ENCODE data around the gene CMSS1. TPM values are rescaled to one million over a fixed set of nuclear protein-coding genes. Genes with fewer than 3 reads are reported as not detected.

Gene CMSS1
- total RNA-seq, 1 experiment from 2014 or later: 64.1 TPM

DNA sequence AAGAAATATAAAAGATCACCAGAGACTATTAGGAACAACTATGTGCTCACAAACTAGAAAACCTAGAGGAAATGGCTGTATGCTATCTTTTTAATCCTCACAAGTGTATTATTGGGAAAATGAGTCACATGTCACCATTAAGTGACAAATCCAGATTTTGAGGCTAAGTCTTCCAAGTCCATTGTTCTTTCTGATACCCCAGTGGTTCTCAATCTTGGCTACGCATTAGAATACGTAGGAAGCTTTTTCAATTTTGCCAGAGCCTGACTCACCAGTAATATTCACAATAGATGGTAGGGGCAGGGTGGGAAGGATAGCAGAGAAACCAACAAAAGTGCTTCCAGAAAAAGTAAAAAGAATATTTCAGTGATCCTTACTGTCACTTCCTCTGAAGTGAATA lies 179.6 kb downstream of the CMSS1 start:
- DNase-seq (ENCODE audit: low read depth, low spot score): no peak
- Histone ChIP-seq H3K79me2 (ENCODE audit: insufficient read depth, low read length) (no peaks in the 10 kb centered on the region), H3K9ac (ENCODE audit: low read length) (no peak overlapping the region), H3K9me3 (ENCODE audit: control insufficient read depth in 1 of 2, insufficient read depth in 1 of 2, low read depth in 1 of 2, low read length in 2 of 2) (no peaks in the 10 kb centered on the region), H3K4me3 (replicated peaks in 1 of 2; ENCODE audit: low read depth in 1 of 2, low read length in 2 of 2) (no peak overlapping the region), H3K36me3 (ENCODE audit: control insufficient read depth in 1 of 2, insufficient read depth in 2 of 2, low read length in 2 of 2) (no peaks in the 10 kb centered on the region), H3K27ac (ENCODE audit: low read depth, low read length) (no peak overlapping the region), H3K9me2 (ENCODE audit: insufficient read depth) (no peaks in the 10 kb centered on the region), H3K27me3 (ENCODE audit: insufficient read depth, low read length) (no peaks in the 10 kb centered on the region), H2AFZ (ENCODE audit: low read depth, low read length, poor library complexity, severe bottlenecking) (no peak overlapping the region), H4K20me1 (ENCODE audit: insufficient read depth) (no peaks in the 10 kb centered on the region), H3K4me1 (ENCODE audit: control insufficient read depth in 1 of 2, insufficient read depth in 2 of 2, low read length in 2 of 2) (peaks cover under 1 to 10% of the 10 kb centered on the region in 2 experiments; a peak in 3 of 4 replicates), H3K4me2 (ENCODE audit: low read length) (no peak overlapping the region)
- no peak for TF ChIP-seq ZFX (IDR thresholded peaks at IDR 0.05)
- TF ChIP-seq CTCF (IDR thresholded peaks at IDR 0.05 in 2 of 3, conservative IDR thresholded peaks at IDR 0.05 in 1 of 3; ENCODE audit: borderline replicate concordance in 1 of 3, insufficient read depth in 1 of 3, low read depth in 2 of 3, low read length in 2 of 3): no peak
- TF ChIP-seq ZBTB33 (IDR thresholded peaks at IDR 0.05; ENCODE audit: extremely low read depth, insufficient replicate concordance, low read length): no peak
- TF ChIP-seq EZH2phosphoT487 (IDR thresholded peaks at IDR 0.05; ENCODE audit: borderline replicate concordance): no peak
- TF ChIP-seq SRF (IDR thresholded peaks at IDR 0.05; ENCODE audit: low read depth): no peak
- TF ChIP-seq CEBPB (IDR thresholded peaks at IDR 0.05; ENCODE audit: low read depth): no peak
- no peak for TF ChIP-seq SP1 (IDR thresholded peaks at IDR 0.05; ENCODE audit: low read depth)
- no peak for TF ChIP-seq EGR1 (IDR thresholded peaks at IDR 0.05; ENCODE audit: low read depth)
- no peak for TF ChIP-seq ATF3 (IDR thresholded peaks at IDR 0.05)
- TF ChIP-seq CBX3 (IDR thresholded peaks at IDR 0.05; ENCODE audit: low read depth): no peak
- TF ChIP-seq FOSL1 (IDR thresholded peaks at IDR 0.05; ENCODE audit: low read depth): no peak
- no peak for TF ChIP-seq ZNF274 (IDR thresholded peaks at IDR 0.05; ENCODE audit: low read depth, low read length)
- TF ChIP-seq JUND (IDR thresholded peaks at IDR 0.05): no peak
- TF ChIP-seq RAD21 (IDR thresholded peaks at IDR 0.05; ENCODE audit: low read depth): no peak
- no peak for TF ChIP-seq POLR2AphosphoS5 (IDR thresholded peaks at IDR 0.05; ENCODE audit: low read depth, low read length)
- no peak for TF ChIP-seq YY1 (IDR thresholded peaks at IDR 0.05; ENCODE audit: extremely low read depth, insufficient replicate concordance, low read depth, low read length)
- no peak for TF ChIP-seq POLR2A (IDR thresholded peaks at IDR 0.05; ENCODE audit: borderline replicate concordance, extremely low read depth, insufficient read depth, insufficient read length)
- TF ChIP-seq, protein P1, sequence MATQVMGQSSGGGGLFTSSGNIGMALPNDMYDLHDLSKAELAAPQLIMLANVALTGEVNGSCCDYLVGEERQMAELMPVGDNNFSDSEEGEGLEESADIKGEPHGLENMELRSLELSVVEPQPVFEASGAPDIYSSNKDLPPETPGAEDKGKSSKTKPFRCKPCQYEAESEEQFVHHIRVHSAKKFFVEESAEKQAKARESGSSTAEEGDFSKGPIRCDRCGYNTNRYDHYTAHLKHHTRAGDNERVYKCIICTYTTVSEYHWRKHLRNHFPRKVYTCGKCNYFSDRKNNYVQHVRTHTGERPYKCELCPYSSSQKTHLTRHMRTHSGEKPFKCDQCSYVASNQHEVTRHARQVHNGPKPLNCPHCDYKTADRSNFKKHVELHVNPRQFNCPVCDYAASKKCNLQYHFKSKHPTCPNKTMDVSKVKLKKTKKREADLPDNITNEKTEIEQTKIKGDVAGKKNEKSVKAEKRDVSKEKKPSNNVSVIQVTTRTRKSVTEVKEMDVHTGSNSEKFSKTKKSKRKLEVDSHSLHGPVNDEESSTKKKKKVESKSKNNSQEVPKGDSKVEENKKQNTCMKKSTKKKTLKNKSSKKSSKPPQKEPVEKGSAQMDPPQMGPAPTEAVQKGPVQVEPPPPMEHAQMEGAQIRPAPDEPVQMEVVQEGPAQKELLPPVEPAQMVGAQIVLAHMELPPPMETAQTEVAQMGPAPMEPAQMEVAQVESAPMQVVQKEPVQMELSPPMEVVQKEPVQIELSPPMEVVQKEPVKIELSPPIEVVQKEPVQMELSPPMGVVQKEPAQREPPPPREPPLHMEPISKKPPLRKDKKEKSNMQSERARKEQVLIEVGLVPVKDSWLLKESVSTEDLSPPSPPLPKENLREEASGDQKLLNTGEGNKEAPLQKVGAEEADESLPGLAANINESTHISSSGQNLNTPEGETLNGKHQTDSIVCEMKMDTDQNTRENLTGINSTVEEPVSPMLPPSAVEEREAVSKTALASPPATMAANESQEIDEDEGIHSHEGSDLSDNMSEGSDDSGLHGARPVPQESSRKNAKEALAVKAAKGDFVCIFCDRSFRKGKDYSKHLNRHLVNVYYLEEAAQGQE (IDR thresholded peaks at IDR 0.05; ENCODE audit: low read depth): no peak
- TF ChIP-seq, protein P2, sequence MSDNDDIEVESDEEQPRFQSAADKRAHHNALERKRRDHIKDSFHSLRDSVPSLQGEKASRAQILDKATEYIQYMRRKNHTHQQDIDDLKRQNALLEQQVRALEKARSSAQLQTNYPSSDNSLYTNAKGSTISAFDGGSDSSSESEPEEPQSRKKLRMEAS (IDR thresholded peaks at IDR 0.05): no peak
- no peak for ATAC-seq
- intact Hi-C loops (cut with micrococcal nuclease): no loop called here
- BruUV-seq (replicated peaks): no TSS peak
- ChIA-PET POLR2A (no interaction called here), RAD21 (ENCODE audit: low non-redundant PET in 1 of 2, low total read pairs in 2 of 2, uncharacterized antibody in 2 of 2, unreplicated experiment in 2 of 2) (no interaction called here), CTCF (no interaction called here)
